HUES48 (cell line): ENCODE data around the gene OGN.

Source experiments
- H3K27ac ChIP-seq: one replicate; pipeline ENCODE4 v1.7.0; 2013; ENCODE audit warnings: low read depth, low read length, inconsistent platforms
- H3K27me3 ChIP-seq: 2 replicates; pipeline ENCODE4 v1.6.1; 2013; ENCODE audit warnings: mild to moderate bottlenecking, low read length; ENCODE audit not compliant: control insufficient read depth, insufficient read depth
- H3K36me3 ChIP-seq: 2 replicates; pipeline ENCODE4 v1.6.1; 2013; ENCODE audit warnings: low read length; ENCODE audit not compliant: control insufficient read depth, insufficient read depth
- H3K4me1 ChIP-seq: 2 replicates; pipeline ENCODE4 v1.6.1; 2013; ENCODE audit warnings: mild to moderate bottlenecking, low read length; ENCODE audit not compliant: control insufficient read depth, insufficient read depth
- H3K4me3 ChIP-seq: 2 replicates; pipeline ENCODE4 v1.5.1; 2013; ENCODE audit warnings: mild to moderate bottlenecking, low read depth, low read length
- H3K9ac ChIP-seq: 2 replicates; pipeline ENCODE4 v1.6.1; 2013; ENCODE audit warnings: mild to moderate bottlenecking, low read depth, low read length, moderate library complexity
- H3K9me3 ChIP-seq: 2 replicates; pipeline ENCODE4 v1.6.1; 2013; ENCODE audit warnings: low read length; ENCODE audit not compliant: control insufficient read depth, insufficient read depth

OGN gene, protein sequence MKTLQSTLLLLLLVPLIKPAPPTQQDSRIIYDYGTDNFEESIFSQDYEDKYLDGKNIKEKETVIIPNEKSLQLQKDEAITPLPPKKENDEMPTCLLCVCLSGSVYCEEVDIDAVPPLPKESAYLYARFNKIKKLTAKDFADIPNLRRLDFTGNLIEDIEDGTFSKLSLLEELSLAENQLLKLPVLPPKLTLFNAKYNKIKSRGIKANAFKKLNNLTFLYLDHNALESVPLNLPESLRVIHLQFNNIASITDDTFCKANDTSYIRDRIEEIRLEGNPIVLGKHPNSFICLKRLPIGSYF

DNA sequence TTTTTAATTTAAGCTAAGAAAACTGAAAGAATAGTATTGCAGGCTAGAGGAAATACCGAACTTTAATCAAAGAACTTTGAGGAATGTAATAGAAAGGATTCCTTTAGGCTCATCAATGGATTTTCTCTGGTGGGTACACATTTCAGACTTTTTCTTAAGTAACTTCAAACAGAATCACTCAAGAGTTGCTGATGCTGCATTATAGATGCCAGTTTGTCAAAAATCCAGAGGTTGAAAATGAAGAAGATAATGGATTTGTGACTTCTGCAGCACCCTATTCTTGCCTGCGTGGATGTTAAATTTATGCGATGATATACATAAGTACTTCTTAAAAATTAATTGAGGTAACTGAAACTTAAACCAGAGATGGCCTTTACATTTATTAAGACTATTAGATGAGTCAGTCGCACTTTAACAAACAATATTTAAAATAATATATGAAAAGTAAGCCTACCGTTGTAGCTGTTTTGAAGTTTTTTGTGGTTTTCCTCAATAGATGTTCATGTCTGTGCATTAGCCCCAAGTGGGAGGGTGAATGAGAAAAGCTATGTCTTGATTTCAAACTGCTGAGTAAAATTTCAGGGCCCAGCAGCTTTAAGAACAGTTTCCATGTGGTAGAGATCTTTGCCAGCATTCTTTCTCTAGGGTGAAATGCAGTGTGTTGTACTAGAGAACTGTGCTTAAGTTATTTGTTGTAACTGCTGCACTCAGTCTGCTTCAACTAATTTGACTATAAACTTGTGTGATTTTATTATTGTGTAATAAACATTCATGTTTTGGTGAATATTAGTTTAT lies at the start of gene OGN:
Gene OGN (minus strand): TSS at position 537 of the 795 bp plus-strand sequence. CDS start 1,171 bp downstream, outside the sequence.
- no peak within 1 kb of the TSS for H3K4me3 ChIP-seq
- H3K27me3 ChIP-seq: no peaks in the 10 kb centered on the region
- H3K4me1 ChIP-seq: no peaks in the 10 kb centered on the region
- no peak within 1 kb of the TSS for H3K27ac ChIP-seq
- H3K9ac ChIP-seq: no peak within 1 kb of the TSS
- H3K36me3 ChIP-seq: no peaks in the 10 kb centered on the region
- no peaks in the 10 kb centered on the region for H3K9me3 ChIP-seq

DNA sequence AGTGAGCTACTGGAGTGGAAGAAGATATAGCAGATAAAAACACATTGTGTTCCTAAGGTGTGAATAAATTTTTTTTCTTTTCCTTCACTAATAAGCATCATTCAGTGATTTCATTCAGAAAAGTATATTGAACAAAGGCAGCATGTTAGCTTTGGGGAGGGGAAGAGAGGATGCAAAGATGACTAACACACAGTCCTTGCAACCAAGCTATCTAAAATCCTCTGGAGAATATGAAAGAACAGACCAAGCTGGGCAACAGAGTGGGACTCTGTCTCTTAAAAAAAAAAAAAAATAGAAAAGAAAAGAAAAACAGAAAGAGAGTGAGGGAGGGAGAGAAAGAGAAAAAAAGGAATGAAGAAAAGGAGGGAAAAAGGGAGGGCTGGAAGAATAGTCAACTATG lies 42.2 kb upstream of the OGN start:
- Histone ChIP-seq H3K4me3 (no peak overlapping the region), H3K27ac (no peak overlapping the region)

DNA sequence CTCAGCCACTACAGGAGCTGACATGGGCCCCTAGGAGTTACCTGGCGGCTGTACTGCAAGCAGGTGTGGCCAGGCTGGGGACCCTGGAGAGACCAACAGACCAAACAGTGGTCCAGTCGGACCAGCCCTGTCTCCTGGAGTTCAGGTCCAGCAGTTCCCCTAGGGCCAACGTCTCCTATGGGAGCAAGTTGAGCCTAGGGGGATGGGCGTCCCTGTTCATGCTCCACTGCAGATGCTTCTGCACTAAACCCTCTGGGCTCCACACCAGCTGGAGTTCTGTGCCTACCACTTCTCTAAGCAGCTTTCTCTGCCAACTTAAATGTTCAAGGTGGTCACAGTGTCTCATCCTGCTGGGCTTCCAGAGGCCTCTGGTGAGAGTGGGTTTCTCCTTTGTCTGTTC lies 40.5 kb upstream of the OGN start:
- Histone ChIP-seq H3K27ac (no peak overlapping the region), H3K4me3 (no peak overlapping the region), H3K36me3 (no peaks in the 10 kb centered on the region), H3K9me3 (no peaks in the 10 kb centered on the region), H3K27me3 (no peaks in the 10 kb centered on the region), H3K9ac (no peak overlapping the region), H3K4me1 (peaks cover 11% of the 10 kb centered on the region; the same call in 1 of the 2 replicates)

More for the DNA sequence above, 42.2 kb upstream of the OGN start:
- Histone ChIP-seq H3K27me3 (no peaks in the 10 kb centered on the region), H3K36me3 (no peaks in the 10 kb centered on the region), H3K4me1 (peaks cover 11% of the 10 kb centered on the region; the same call in 1 of the 2 replicates), H3K9me3 (no peaks in the 10 kb centered on the region), H3K9ac (no peak overlapping the region)

DNA sequence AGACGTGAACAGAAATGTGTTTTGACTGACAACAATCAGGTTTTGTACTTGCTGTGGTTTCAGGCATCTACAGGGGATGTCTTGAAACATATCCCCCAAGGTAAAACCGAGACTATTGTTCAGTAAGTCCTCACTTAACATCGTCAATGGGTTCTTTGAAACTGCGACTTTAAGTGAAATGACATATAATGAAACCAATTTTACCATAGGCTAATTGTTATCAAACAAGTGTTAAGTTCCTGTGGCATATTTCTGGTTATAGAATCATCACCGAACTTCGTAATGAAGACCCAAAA lies 36.3 kb upstream of the OGN start:
- Histone ChIP-seq H3K9me3 (no peaks in the 10 kb centered on the region), H3K36me3 (no peaks in the 10 kb centered on the region), H3K4me3 (no peak overlapping the region), H3K27ac (no peak overlapping the region), H3K27me3 (no peaks in the 10 kb centered on the region), H3K9ac (no peak overlapping the region), H3K4me1 (no peaks in the 10 kb centered on the region)

DNA sequence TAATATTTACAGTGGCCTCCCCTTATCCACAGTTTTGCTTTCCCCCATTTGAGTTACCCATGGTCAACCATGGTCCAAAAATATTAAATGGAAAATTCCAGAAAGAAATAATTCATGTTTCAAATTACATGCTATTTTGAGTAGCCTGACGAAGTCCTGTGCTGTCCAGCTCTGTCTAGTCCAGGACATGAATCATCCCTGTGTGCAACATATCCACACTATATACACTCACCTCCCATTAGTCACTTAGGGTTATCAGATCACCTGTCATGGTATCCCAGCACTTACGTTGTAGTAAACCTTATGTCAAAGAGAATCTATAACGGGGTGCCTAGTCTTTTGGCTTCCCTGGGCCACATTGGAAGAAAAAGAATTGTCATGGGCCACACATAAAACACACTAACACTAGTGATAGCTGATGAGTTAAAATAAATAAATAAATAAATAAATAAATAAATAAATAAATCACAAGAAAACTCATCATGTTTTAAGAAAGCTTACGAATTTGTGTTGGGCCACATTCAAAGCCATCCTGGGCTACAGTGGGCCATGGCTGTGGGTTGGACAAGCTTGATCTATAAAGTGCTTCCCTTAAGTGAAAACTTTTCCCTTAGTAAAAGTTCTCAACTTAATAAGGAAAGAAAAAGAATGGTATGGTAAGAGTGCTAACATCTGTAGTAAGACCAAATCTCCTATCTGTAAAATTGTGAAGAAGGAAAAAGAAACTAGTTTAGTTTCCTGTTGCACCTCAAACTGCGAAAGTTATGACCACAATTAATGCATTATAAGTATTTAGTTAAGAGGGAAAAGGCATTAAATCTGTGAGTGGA lies 35.8 kb upstream of the OGN start:
- H3K27me3 ChIP-seq: no peaks in the 10 kb centered on the region
- H3K27ac ChIP-seq: no peak overlapping the region
- H3K36me3 ChIP-seq: no peaks in the 10 kb centered on the region
- no peak overlapping the region for H3K9ac ChIP-seq
- H3K4me3 ChIP-seq: no peak overlapping the region
- no peaks in the 10 kb centered on the region for H3K9me3 ChIP-seq
- no peaks in the 10 kb centered on the region for H3K4me1 ChIP-seq

DNA sequence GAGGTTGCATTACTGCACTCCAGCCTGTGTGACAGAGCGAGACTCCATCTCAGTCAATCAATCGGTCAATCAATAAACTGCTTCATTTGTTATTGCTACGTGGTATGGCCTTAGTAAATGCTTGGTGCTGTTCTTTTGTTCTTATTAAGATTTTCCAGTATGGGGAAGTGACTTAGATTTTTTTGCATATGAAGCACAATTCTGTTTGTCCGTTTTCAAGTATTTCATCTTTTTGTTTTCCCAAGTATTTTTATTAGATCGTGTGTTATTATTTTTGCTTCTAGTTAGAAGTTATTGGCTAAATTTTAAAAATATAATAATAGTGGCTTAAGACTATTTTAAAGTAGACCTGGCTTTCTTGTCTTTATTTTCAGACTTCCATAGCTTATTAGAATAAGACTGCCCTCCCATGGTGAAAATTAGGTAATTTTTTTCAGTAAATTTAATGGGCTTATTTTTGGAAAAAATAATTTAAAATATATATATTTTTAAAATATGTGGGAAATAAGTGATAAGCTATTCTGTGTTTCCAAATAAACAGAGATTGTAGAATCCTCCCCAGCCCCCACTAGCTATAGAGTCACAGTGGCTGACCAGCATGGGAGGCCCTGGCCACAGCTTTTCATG lies 34.6 kb upstream of the OGN start:
- Histone ChIP-seq H3K27ac (no peak overlapping the region), H3K9ac (no peak overlapping the region), H3K9me3 (no peaks in the 10 kb centered on the region), H3K4me3 (no peak overlapping the region), H3K4me1 (no peaks in the 10 kb centered on the region), H3K36me3 (no peaks in the 10 kb centered on the region), H3K27me3 (no peaks in the 10 kb centered on the region)

DNA sequence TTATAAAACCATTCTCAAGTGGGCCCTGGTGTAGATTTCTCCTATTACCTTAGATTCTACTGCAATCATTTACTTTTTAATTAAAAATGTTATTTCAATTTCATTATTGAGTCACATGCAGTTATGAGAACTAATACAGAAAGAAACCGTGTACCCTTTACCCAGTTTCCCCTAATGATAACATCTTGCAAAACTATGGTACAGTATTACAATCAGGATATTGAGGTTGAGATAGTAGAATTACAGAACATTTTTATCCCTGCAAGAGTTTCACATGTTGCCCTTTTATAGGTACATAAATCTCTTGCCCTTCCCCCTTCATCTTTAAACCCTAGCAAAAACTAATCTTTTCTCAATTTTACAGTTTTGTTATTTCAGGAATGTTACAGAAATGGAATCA lies 30.9 kb upstream of the OGN start:
- Histone ChIP-seq H3K9me3 (no peaks in the 10 kb centered on the region), H3K36me3 (no peaks in the 10 kb centered on the region), H3K4me1 (no peaks in the 10 kb centered on the region), H3K4me3 (no peak overlapping the region), H3K9ac (no peak overlapping the region), H3K27me3 (no peaks in the 10 kb centered on the region), H3K27ac (no peak overlapping the region)

DNA sequence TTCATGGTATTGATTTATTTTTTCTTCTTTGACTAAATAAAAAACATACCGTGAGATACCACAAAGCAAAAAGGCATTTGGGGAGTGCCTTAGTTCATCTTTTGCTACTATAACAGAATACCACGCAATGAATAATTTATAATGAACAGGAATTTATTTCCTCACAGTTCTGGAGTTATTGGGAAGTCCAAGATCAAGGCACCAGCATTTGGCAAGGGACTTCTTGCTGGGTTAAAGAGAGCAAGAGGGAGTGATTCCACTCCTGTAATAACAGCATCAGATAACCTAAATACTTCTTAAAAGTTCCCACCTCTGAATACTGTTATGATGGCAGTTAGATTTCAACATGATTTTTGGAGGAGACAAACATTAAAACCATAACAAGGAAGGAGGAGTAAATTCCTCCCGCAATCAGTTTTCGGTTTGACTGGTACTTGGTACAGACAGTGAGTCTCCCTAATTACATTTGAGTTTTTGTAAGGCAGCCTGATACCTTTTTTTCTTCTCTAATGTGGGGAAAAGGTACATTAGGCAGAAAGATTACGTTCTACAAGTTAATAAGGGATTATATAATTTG lies 28.7 kb upstream of the OGN start:
- no peaks in the 10 kb centered on the region for H3K4me1 ChIP-seq
- no peak overlapping the region for H3K4me3 ChIP-seq

DNA sequence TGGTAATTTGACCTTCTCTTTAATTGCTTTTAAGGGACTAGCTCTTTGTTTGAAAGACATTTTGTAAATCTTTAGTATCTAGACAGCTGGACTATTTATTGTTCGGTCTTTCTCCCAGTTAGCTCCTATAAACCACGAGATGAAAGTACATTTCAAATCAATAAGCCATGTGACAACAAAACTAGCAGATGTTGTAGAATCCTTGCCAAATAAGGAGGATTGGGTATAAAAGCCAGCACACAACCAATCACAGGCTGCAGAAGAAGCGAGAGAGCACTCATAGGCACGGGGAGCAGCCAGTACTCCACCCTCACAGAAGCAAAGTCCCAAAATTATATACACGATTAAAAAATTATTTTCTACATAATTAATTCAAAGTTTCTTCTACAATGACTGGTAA lies 28.0 kb upstream of the OGN start:
- Histone ChIP-seq H3K4me3 (no peak overlapping the region), H3K27me3 (no peaks in the 10 kb centered on the region), H3K36me3 (no peaks in the 10 kb centered on the region), H3K9ac (no peak overlapping the region), H3K27ac (no peak overlapping the region), H3K9me3 (no peaks in the 10 kb centered on the region), H3K4me1 (no peaks in the 10 kb centered on the region)

More for the DNA sequence above, 28.7 kb upstream of the OGN start:
- no peak overlapping the region for H3K27ac ChIP-seq
- no peaks in the 10 kb centered on the region for H3K27me3 ChIP-seq
- no peaks in the 10 kb centered on the region for H3K9me3 ChIP-seq
- no peaks in the 10 kb centered on the region for H3K36me3 ChIP-seq
- H3K9ac ChIP-seq: no peak overlapping the region

DNA sequence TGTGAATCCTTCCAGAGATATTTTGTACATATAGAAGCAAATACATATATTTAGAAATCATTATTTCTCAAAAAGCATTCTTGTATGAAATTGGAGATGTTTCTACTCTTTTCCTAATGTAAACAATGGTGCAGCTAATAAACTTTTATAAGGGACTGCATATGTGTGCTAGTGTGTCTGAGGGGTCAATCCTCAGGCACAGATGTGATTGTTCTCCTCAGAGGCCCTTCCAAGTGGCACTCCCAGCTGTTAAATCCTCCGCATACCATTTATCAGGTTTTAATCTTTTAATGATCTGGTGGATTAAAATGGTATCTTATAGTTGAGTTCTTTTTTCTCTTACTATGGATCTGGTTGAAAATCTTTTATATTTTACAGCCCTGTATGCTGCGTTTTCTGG lies 25.5 kb upstream of the OGN start:
- no peaks in the 10 kb centered on the region for H3K36me3 ChIP-seq
- no peak overlapping the region for H3K9ac ChIP-seq
- H3K27me3 ChIP-seq: no peaks in the 10 kb centered on the region
- H3K27ac ChIP-seq: no peak overlapping the region
- no peak overlapping the region for H3K4me3 ChIP-seq
- H3K4me1 ChIP-seq: no peaks in the 10 kb centered on the region
- no peaks in the 10 kb centered on the region for H3K9me3 ChIP-seq
